ENCODE results near the gene EPHB6.

The EPHB6 gene, protein sequence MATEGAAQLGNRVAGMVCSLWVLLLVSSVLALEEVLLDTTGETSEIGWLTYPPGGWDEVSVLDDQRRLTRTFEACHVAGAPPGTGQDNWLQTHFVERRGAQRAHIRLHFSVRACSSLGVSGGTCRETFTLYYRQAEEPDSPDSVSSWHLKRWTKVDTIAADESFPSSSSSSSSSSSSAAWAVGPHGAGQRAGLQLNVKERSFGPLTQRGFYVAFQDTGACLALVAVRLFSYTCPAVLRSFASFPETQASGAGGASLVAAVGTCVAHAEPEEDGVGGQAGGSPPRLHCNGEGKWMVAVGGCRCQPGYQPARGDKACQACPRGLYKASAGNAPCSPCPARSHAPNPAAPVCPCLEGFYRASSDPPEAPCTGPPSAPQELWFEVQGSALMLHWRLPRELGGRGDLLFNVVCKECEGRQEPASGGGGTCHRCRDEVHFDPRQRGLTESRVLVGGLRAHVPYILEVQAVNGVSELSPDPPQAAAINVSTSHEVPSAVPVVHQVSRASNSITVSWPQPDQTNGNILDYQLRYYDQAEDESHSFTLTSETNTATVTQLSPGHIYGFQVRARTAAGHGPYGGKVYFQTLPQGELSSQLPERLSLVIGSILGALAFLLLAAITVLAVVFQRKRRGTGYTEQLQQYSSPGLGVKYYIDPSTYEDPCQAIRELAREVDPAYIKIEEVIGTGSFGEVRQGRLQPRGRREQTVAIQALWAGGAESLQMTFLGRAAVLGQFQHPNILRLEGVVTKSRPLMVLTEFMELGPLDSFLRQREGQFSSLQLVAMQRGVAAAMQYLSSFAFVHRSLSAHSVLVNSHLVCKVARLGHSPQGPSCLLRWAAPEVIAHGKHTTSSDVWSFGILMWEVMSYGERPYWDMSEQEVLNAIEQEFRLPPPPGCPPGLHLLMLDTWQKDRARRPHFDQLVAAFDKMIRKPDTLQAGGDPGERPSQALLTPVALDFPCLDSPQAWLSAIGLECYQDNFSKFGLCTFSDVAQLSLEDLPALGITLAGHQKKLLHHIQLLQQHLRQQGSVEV

DNA sequence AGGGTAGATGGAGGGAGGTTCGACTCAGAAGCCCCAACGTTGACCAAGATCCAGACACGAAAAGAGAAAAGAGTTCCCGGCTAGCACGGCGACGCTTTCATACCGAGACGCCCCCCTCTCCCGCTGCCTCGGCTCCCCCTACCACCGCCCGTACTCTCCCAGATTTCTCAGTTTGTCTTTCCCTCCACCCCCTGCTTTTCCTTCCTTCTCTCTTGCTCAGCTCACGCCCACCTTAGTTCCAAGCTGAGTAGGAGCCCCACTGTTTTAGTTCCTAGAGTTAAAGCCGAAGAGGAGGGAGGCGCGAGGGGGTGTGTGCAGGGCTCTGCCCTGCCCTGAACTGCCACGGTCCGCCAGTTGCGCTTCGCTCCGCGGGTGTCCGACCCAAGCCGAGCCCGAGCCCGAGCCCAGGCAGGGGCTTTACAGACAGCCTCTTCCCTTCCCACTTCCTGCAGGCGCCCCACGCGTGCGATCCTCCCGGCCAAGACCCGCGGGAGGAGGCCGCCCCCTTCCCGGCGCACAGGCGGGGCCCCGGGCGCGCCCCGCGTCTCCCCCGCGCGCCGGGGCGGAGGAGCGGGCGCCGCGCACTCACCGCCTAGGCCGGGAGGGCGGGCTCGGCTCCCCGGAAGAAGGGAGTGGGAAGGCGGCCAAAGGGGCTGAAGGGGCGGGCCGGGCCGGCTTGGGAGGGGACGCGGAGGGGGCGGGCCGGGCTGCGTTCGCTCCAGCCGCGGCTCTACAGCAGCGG is at the start of gene EPHB6:
Gene EPHB6 (plus strand): TSS at position 705 of the 742 bp plus-strand sequence. CDS start 8,152 bp downstream, outside the sequence.
- DNase-seq = no peak

DNA sequence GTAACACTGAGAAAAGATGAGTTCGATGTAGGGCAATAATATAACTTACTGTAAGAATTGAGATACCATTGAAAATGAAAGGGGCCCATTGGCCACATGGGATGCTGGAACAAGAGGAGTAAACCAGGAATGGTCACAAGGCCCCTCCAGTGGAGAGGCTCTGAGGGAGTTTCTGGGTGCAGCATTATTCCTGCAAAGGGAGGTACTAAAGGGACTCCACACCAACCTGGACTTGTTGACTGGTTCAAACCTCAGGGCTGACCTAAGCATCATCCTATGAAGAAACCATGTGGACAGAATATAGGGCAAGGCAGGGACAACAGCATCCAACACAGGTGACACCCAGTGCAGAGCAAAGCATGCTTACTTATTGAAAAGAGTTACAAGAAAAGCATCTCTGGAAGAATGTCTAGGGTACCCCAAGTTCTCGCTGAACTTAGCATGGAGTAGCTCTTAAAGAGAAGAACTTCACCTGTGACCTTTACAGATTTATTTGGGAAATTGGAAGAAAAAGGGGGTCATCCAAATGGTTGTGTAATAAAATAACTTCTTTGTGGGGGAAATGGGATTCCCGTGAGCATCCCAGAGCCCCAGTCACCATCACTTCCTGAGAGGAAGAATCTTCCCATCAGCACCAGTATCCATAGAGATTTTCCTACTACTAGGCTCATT is 49.4 kb upstream of the EPHB6 start:
- no peak for DNase-seq

DNA sequence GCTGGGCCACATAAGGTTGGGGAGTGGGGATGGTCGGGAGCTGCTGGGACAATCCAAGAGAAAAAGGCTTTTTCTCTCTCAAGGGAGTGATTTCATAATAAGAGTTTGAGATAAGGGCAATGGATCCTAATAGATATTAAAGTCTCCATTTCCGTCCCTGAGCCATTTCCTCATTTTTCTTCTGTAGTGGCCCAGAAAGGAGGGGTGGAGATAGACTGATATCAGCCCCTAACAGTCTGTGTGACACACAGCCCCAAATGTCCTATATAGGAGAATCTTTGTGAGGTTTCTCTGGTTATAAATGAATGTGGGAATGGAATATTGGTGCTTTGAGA is 48.9 kb upstream of the EPHB6 start:
- no peak for DNase-seq

DNA sequence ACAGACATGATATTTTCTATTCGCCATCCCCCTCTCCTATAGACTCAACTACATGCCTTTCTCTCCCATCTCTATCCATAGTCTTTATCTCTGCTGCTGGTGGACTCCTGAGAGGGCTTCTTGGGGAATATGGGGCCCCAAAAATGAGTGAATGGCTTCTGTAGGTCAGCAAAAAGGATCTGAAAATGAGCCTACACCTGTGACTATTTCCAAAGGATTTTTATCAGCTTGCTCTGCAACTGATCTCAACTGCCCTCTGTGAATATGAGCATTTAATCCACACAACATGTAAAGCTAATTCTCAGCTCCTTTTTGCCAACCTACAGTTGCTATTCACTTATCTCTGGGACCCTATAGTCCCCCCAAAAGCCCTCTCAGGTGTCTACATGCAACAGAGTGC is 47.9 kb upstream of the EPHB6 start:
- DNase-seq = no peak

DNA sequence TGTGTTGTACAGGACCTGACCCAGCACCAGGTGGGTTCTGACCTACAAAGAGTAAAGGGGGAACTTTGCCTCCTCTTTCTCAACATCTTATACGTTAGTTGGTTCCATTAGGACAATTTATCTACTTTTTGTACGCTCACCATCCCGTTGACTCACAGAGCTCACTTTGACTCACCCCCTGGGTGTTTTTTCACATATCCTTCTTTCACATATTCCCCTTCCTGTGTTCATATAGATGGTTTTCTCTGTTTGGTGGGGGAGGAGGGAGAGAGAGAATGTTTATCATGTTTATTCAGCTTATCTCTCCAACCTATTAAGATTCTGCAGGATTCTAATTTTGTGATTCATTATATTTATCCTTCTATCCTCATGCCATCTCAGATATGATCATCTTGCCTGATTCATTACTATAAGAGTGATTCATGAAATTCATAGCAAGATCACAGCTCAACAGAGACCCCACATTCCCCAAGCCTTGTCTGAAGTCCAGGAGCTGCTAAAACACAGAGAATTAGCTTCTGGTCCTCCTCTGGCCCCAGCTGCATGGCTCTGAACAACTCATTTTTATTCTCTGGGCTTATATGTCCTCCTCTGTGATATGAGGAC is 46.9 kb upstream of the EPHB6 start:
- no peak for DNase-seq

DNA sequence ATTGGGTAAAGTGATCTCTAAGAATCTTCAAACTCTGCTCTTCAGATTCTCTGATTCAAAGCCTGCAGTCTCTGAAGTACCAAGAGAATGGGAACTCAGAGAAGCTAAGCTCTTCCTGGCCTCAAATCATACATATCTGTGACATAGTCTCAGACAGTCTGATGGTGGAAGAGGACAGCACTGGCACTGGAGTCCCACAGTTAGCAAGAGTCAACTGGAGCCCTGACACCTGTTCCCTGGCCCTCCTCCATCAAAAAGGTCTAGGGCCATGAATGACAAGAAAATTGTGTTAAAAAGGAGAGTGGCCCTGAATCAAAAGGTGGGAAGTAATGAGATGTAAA is 46.4 kb upstream of the EPHB6 start:
- DNase-seq = no peak

DNA sequence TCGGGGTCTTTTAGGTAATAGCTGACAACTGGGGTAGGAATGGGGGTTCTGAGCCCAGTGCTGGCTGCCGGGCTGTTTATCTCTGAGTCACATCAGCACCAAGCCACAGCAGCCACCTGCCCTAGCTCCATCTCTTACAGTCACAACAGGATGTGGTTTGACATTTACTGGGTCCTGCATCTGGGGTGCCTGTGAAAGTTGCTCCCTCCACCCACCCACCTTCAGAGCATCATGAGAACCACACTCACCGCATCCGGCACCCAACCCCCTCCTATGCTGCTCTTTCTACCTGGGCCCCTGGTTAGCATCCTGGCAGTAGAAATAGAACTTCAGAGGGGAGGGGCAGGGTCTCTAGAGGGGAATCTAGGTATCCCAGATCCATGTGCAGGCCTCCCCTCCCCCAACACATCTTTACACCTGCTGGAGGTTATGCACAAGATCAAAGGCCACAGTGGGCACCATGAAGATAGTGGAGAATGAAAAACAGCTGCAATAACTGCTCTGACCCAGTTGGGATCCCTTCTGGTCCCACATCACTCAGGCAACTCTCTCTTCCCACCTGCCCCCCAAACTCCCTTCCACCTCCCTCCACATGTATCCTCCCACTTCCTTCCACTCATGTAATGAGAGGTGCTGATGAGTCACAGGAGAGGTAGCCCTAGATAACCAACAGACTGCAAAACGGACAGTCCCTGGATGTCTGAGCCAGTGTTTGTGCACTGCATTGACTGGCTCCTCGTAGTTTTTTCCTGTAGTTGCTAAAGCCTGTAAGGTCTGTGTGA is 45.9 kb upstream of the EPHB6 start:
- DNase-seq = no peak

DNA sequence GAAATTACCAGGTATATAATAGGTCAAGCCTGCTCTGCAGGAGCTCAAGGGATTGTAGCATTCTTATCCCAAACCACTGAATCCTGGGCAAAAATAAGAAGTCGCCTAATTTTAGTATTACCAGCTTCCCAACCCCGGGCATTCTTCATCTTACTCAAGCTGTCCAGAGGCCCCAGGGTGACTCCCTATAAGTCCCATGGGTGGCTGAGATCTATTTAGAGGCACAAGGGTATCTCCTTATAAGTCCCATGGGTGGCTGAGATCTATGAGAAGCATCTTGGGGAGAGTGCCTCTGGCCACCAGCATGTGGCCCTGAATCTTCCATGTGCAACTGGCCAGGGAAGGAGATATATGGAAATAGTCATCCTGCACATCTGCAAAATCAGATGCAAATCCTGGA is 45.2 kb upstream of the EPHB6 start:
- DNase-seq = no peak

DNA sequence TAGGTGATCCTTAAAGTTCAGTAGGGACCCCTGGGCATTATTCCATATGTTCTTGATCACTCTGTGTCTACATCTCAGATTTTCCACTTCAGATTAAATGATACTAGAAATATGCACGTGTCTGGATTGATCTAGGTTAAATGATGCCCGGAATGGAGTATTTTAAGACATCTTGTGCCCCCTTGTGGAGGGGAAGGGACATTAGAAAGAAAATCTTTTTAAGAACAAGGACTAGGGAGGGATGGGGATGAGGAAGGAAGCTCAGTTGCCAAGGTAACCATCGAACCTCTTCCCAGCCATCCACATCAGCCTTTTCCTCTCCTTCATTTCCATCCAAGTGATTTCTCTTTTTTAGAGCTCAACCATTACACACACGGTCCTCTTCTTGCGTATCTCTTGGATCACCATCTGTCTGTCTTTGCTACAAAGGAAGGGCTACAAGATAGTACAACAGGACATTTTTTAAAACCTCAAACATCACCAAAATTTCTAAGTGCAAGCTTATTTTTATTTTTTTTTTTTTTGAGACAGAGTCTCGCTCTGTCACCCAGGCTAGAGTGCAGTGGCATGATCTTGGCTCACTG is 43.6 kb upstream of the EPHB6 start:
- DNase-seq = no peak

DNA sequence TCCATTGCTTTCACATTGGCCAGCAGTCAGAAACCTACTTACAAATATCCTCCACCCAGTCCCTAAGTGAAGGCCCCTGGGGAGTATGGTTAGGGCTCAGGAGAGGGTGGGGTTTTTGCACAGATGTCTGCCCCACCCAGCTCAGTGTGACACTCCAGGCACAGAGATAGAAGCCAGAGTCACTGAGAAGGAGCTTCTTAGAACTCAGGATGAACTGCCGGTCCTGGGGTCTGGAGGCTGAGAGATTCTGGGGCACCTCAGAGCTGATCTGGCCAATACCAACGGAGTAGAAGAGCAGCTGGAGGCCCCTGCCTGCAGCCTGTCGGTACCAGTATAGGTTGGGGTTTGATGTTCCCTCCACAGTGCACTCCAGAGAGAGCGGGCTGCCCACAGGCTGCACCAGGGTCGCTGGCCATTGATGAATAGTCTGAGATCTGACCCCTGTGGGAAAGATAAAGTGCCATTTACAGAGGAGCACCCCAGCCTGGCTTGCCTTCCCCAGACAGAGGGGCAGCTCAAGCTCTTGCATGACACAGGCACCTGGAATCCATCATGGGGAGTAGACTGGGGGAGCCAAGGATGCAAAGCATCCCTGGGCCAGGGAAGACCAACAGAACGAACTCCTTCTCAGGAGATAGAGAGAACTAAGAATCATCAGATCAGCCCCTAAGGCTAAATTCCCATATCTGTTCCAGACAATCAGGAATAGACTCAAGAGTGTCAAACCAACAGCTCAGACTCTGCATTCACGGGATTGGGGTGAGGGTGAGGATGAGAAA is 42.2 kb upstream of the EPHB6 start:
- no peak for DNase-seq

DNA sequence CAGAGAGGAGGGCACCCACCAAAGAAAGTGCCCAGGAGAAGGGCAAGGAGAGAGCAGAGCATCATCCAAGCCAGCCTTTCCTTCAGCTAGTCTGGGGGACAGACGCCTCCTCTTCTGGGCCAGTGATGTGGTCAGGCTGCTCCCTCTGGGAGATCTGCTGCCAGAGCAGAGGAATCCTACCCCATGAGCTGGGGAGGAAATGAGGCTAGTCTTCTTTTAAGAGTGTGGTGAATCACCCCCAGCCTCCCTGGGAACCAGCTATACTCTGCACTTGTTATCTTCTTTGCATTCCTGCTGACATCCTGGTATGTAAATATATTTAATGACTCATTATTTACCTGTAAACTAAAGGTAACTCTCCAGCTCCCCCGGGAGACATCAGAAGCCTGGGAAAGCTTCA is 41.6 kb upstream of the EPHB6 start:
- no peak for DNase-seq

DNA sequence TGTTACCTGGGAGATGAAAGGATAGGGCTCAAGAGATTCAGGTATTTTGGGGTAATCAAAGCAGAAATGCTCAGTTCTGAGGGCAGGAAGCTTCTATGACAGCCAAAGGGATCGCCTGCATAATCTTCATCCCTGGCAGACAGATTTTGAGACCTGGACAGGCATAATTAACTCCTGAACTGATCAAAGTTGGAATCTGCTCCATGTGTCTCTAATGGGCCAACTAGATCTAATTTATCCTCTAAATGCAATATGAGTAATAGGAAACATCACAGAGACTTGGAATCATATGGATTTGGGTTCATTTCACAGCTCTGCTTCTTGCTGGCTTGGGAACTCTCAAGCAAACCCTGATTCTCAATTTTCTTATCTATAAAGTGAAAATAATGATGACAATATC is 41.2 kb upstream of the EPHB6 start:
- DNase-seq = no peak

DNA sequence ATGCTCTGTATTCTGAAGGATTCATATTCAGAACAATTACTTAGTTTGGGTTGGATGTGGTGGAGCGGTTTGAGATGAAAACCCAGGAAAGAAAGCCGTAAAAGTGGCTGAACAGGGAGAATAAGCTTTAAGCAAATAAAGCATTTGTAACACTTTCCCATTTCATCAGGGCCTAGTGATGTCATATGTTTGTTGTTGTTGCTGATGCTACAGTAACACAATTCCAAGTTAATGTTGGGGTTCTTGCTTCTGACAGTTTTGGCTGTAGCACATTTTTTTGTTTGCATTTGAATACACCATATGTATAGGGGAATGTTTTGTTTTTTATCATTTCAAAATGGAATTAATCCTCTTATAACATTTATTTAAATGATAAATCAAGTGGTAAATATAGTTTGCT is 40.4 kb upstream of the EPHB6 start:
- no peak for DNase-seq

DNA sequence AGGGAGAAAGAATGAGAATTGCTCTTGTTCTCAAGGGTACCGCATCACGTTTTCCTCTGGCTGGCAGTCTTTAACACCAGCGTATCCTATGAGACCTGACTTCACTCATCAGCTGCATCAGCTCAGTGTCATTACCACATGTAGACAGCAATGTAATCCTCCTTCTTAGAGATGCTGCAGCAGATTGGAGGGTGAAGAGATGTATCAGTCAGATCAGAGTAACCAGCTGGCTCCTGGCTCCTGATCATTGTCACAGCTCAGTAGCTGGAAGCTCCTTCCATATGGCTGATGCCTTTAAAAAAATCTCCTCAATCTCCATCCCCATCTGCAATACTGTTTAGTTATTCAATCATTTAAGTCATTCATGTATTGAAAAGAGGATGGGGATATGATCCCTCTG is 39.7 kb upstream of the EPHB6 start:
- no peak for DNase-seq

DNA sequence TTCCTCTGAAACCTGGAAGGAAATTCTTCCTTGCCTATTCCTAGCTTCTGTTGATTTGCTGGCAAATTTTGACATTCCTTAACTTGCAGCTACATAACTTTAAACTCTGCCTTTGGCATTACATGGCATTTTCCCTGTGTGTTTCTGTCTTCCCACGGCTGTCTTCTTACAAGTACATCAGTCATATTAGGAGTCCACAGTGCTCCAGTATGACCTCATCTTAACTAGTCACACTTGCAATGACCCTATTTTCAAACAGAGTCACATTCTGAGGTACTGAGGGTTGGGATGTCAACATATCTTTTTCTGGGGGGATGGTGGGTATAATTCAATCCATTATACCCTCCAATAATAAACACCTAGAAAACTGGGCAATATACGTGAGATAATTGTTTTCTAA is 37.4 kb upstream of the EPHB6 start:
- no peak for DNase-seq

DNA sequence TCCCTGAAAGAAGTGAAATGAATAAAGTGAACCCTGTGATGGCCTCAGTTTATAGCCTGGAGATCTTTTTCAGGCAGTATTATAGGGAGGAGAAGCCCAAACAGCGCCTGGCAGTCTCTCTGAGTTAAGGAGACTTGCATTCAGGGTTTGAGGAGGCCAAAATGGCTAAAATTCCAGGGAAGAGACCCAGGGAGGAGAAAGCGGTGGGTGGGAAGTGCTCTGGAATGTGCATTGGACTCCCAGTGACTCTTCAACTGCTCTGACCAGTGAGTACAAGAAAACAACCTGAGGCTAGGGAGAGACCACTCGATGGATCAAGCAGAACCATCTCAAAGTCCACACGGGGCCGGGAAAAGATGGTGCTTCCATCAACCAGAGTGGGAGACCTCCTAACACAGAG is 35.3 kb upstream of the EPHB6 start:
- no peak for DNase-seq

DNA sequence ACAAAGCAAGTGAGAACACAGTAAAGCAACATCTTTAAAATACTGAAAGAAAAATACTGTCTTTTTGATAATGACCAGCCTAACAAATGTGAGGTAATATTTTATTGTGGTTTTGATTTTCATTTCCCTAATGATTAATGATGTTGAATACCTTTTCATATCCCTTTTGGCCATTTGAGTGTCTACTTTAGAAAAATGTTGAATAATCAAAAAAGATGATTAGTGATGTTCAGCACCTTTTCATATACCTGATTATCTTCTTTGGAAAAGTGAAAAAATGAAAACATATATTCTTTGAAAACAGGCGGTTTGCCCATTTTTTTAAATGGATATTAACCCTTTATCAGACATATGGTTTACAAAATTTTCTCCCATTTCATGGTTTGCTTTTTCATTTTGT is 32.2 kb upstream of the EPHB6 start:
- DNase-seq = no peak

DNA sequence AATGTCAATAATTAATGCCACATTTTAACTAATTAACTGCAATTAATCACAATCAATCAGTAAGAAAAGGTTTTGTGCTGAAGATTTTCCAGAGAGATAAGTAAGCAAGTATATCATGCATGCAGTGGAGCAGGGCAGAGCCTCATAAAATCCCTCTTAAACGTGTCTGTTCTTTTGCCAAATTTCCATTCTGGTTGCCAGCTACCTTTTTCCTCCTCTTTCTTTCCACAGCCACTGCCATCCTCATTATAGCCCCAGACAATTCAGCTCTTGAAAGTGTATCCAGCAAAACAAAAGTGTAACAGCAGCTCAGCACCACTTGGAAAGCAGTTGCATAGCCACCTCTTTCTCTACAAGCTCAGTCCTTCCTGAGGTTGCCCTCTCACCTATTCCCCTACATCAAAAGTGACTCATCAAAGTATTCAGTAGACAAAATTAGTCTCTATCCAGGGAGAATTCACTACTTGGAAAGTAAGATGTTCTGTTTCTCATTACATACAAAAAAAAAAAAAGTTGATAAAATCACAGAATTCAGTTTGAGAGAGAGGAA is 26.9 kb upstream of the EPHB6 start:
- DNase-seq = no peak

DNA sequence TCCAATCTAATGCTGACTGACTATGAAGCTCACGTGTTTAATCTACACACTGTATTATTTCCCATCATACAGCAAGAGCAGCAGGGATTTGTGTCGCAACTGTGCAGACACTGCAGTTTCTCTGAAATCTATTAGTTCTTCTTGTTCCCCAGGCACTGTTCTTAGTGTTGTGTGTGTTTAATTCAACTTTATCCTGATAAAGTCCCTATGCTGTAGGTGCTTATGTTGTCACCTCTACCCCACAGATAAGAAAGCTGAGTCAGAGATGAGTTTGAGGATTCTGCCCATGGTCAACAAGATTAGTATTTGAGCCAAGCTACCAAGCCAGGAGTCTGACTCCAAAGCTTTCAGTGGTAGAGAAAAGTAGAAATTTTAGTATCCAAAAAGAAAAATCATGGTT is 22.5 kb upstream of the EPHB6 start:
- no peak for DNase-seq
